ENCODE results near the gene IGSF11.
"Not testable (repeated sequence)": the region's sequence is repeated elsewhere in the genome, so short reads cannot be mapped to it uniquely, and the experiment has no call there.

IGSF11 gene

GRCh38 chr3:119034256-119035013, at the start of gene IGSF11:
Gene IGSF11, minus strand, starts transcription at chr3:119034846. Its CDS starts 264 bp downstream, at chr3:119034582.
- DNase-seq: peak; percentile 4 to 73

GRCh38 chr3:119080364-119080763, 45.7 kb upstream of the IGSF11 start:
- DNase-seq: no peak

- no peak for DNase-seq
These were observed 38.8 kb upstream of the IGSF11 start for GRCh38 chr3:119073258-119074001.

- DNase-seq: not testable (repeated sequence)
These were observed 37.8 kb upstream of the IGSF11 start for GRCh38 chr3:119072451-119072850.

- DNase-seq: no peak
These were observed 35.1 kb upstream of the IGSF11 start for GRCh38 chr3:119069725-119070124.

GRCh38 chr3:119063471-119063870, 28.8 kb upstream of the IGSF11 start:
- no peak for DNase-seq

GRCh38 chr3:119062892-119063291, 28.2 kb upstream of the IGSF11 start:
- no peak for DNase-seq

GRCh38 chr3:119044593-119044992, 9.9 kb upstream of the IGSF11 start:
- no peak for DNase-seq

GRCh38 chr3:119042162-119042561, 7.5 kb upstream of the IGSF11 start:
- no peak for DNase-seq

GRCh38 chr3:119035014-119035346, 334 bp upstream of the IGSF11 start:
- DNase-seq: peak in 1 of 2 experiments; percentile 71

GRCh38 chr3:119033393-119034255, 1.0 kb downstream of the IGSF11 start:
- DNase-seq: no peak

- no peak for DNase-seq
These were observed 9.4 kb downstream of the IGSF11 start for GRCh38 chr3:119025171-119025795.

GRCh38 chr3:119019767-119020518, 14.7 kb downstream of the IGSF11 start:
- no peak for DNase-seq

- DNase-seq: no peak
These were observed 15.8 kb downstream of the IGSF11 start for GRCh38 chr3:119018690-119019463.

GRCh38 chr3:119015942-119016341, 18.7 kb downstream of the IGSF11 start:
- DNase-seq: no peak

- DNase-seq: no peak
These were observed 20.7 kb downstream of the IGSF11 start for GRCh38 chr3:119013951-119014350.

- no peak for DNase-seq
These were observed 23.1 kb downstream of the IGSF11 start for GRCh38 chr3:119011528-119011927.

GRCh38 chr3:118997190-118997589, 37.5 kb downstream of the IGSF11 start:
- no peak for DNase-seq

GRCh38 chr3:118991775-118992174, 42.9 kb downstream of the IGSF11 start:
- DNase-seq: no peak

- no peak for DNase-seq
These were observed 43.7 kb downstream of the IGSF11 start for GRCh38 chr3:118990823-118991560.
